Erythroblast (primary cell): ENCODE measurements around the gene SMAD1.

Experiments
- GATA1 ChIP-seq: IDR thresholded peaks from 2 replicates; pipeline ENCODE4 v1.6.1; 2011; ENCODE audit warnings: low read depth, mild to moderate bottlenecking, control low read depth, low read length, moderate library complexity
- POLR2A ChIP-seq: IDR thresholded peaks from 2 replicates; pipeline ENCODE4 v1.6.1; 2011; ENCODE audit warnings: mild to moderate bottlenecking, low read length

- no peak for TF ChIP-seq POLR2A
- no peak for TF ChIP-seq GATA1
Observed at GRCh38 chr4:145501051-145501660, 19.5 kb downstream of the SMAD1 start.
